SK-N-MC (cell line): Measurements from ENCODE around the gene FBXO31.

Experiments
- DNase-seq: peaks from one replicate; pipeline ENCODE4 v3.0.0-alpha.2; 2011; ENCODE audit warnings: low read depth, low spot score
- H3K27ac ChIP-seq: fragments of 200-600 bp; sonication (generic); 2 replicates; pipeline ENCODE4 v1.5.1; 2016; ENCODE audit warnings: mixed run types
- H3K36me3 ChIP-seq: fragments of 200-600 bp; sonication (generic); 2 replicates; pipeline ENCODE4 v1.6.1; 2017; ENCODE audit warnings: antibody characterized with exemption, low read length, mixed read lengths; ENCODE audit not compliant: insufficient read depth
- H3K4me3 ChIP-seq: fragments of 200-600 bp; sonication (generic); 2 replicates; pipeline ENCODE4 v1.5.1; 2016
- H3K9ac ChIP-seq: fragments of 200-600 bp; sonication (generic); 2 replicates; pipeline ENCODE4 v1.8.0; 2017; ENCODE audit warnings: mixed run types, mixed read lengths; ENCODE audit not compliant: insufficient read length
- H3K9me3 ChIP-seq: fragments of 200-600 bp; sonication (generic); 2 replicates; pipeline ENCODE4 v1.6.1; 2017; ENCODE audit warnings: low read depth, mild to moderate bottlenecking, antibody characterized with exemption, low read length, moderate library complexity, mixed read lengths
- EZH2 ChIP-seq: fragments of 200-600 bp; sonication (generic); IDR thresholded peaks from one replicate; pipeline ENCODE4 v1.6.1; 2017; ENCODE audit warnings: antibody characterized with exemption
- FOXP2 ChIP-seq: optimal IDR thresholded peaks from 2 replicates; pipeline ENCODE3; 2011; ENCODE audit warnings: mild to moderate bottlenecking, moderate library complexity; ENCODE audit not compliant: insufficient read depth; ENCODE audit errors: extremely low read length, control extremely low read depth
- POLR2AphosphoS5 ChIP-seq: IDR thresholded peaks from 2 replicates; pipeline ENCODE4 v1.6.1; 2012; ENCODE audit warnings: mild to moderate bottlenecking, low read depth, low read length, borderline replicate concordance

FBXO31 gene, protein sequence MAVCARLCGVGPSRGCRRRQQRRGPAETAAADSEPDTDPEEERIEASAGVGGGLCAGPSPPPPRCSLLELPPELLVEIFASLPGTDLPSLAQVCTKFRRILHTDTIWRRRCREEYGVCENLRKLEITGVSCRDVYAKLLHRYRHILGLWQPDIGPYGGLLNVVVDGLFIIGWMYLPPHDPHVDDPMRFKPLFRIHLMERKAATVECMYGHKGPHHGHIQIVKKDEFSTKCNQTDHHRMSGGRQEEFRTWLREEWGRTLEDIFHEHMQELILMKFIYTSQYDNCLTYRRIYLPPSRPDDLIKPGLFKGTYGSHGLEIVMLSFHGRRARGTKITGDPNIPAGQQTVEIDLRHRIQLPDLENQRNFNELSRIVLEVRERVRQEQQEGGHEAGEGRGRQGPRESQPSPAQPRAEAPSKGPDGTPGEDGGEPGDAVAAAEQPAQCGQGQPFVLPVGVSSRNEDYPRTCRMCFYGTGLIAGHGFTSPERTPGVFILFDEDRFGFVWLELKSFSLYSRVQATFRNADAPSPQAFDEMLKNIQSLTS

DNA sequence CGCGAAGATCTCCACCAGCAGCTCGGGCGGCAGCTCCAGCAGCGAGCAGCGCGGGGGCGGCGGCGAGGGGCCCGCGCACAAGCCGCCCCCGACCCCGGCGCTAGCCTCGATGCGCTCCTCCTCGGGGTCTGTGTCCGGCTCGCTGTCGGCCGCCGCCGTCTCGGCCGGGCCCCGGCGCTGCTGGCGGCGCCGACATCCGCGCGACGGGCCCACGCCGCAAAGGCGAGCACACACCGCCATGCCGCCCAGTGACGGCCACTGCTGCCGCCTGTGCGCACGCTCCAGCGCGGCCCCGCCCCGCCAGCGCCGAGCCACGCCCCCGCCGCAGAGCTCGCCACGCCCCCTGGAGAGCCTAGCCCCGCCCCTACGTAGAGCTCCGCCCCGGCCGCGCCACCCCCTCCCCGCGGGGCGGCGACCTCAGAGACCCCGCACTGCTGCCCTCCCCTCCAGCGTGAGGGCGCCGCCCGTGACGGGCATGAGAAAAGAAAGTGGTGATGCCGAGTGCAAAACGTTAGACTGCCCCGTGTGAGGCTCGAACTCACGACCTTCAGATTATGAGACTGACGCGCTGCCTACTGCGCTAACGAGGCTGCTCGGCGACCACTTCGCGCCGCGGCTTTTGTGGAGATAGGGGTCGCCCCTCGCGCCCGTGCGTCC, at the start of gene FBXO31:
Gene FBXO31, minus strand, starts transcription at position 272 of the 657 bp plus-strand sequence. Its CDS starts 32 bp downstream, at position 240.
- Histone ChIP-seq H3K4me3 (peak within 1 kb of the TSS; percentile 84), H3K9me3 (no peaks in the 10 kb centered on the region), H3K27ac (no peak within 1 kb of the TSS), H3K36me3 (no peaks in the 10 kb centered on the region), H3K9ac (peak within 1 kb of the TSS; percentile 71)
- TF ChIP-seq EZH2 = no peak
- peak; percentile 21 for TF ChIP-seq FOXP2
- no peak for TF ChIP-seq POLR2AphosphoS5
- DNase-seq = no peak

GRCh38 chr16:87432330-87432915, 48.8 kb upstream of the FBXO31 start:
- TF ChIP-seq POLR2AphosphoS5 (no peak), EZH2 (no peak), FOXP2 (no peak)
- DNase-seq = no peak
- Histone ChIP-seq H3K4me3 (no peak overlapping the region), H3K27ac (no peak overlapping the region), H3K36me3 (no peaks in the 10 kb centered on the region), H3K9ac (no peak overlapping the region), H3K9me3 (no peaks in the 10 kb centered on the region)

- DNase-seq = no peak
- no peaks in the 10 kb centered on the region for H3K9me3 ChIP-seq
- no peak overlapping the region for H3K9ac ChIP-seq
- H3K36me3 ChIP-seq = no peaks in the 10 kb centered on the region
- TF ChIP-seq FOXP2 = no peak
- TF ChIP-seq EZH2 = no peak
- no peak for TF ChIP-seq POLR2AphosphoS5
- H3K4me3 ChIP-seq = no peak overlapping the region
- H3K27ac ChIP-seq = no peak overlapping the region
Measured at GRCh38 chr16:87431926-87432325, 48.4 kb upstream of the FBXO31 start.

DNA sequence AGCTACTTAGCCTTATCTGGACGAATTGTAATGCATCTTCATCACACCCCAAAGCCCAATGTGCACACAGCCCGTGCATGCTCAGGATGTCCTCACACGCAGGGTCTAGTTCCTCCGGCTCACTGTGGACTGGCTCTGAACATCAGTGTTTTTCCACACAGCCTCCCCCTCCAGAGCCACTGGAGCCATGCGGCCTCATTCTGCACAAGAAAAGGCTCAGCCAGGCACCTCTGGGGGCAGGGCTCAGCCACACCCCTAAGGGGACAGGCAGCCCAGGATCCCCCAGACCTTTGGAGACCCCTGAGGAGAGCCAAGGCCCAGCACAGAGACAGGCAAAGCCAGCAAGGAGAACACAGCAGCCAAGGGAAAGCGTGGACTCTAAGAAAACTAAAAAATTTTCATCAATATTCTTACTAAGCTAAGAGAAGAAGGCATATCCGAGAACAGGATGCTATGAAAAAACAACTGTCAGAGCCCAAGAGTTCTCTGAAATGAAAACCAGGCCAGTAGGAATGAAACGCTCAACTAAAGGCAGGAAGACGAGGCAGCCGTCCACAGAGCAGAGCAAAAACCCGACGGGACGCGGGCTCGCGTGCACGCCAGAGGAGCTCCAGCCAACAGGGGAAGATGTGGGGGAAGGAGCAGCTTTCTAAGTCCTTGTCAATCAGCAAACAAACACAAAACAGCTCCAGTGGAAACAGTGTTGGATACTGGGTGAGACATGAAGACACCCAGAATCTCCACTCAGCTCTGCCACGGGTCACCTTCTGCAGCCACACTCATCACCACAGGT, 43.0 kb upstream of the FBXO31 start:
- Histone ChIP-seq H3K9me3 (no peaks in the 10 kb centered on the region), H3K4me3 (no peak overlapping the region), H3K27ac (no peak overlapping the region), H3K36me3 (no peaks in the 10 kb centered on the region; the same call in 1 of the 2 replicates), H3K9ac (no peak overlapping the region)
- TF ChIP-seq FOXP2 = no peak
- no peak for TF ChIP-seq EZH2
- TF ChIP-seq POLR2AphosphoS5 = no peak
- DNase-seq = no peak

DNA sequence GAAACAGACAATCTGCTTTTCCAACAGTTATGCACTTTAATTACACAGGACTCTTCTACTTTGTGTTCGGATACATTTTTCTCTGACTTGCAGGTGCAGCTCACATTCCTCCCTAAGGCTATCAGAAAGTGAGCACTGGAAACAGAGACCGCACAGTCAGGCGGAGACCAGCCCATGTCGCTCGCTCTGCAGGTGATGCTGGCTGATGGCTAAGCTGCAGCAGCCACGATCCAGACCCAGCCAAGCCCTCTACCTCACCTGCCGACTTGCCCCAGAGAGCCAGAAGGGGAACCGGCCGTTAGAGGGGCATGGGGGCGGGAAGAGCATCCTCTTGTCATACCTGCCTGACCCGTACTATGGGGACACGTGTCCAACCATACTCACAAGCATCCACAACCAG, 42.4 kb upstream of the FBXO31 start:
- DNase-seq = no peak
- TF ChIP-seq EZH2 = no peak
- no peak for TF ChIP-seq POLR2AphosphoS5
- TF ChIP-seq FOXP2 = no peak
- H3K9ac ChIP-seq = no peak overlapping the region
- no peak overlapping the region for H3K27ac ChIP-seq
- no peaks in the 10 kb centered on the region; the same call in 1 of the 2 replicates for H3K36me3 ChIP-seq
- no peak overlapping the region for H3K4me3 ChIP-seq
- H3K9me3 ChIP-seq = no peaks in the 10 kb centered on the region

DNA sequence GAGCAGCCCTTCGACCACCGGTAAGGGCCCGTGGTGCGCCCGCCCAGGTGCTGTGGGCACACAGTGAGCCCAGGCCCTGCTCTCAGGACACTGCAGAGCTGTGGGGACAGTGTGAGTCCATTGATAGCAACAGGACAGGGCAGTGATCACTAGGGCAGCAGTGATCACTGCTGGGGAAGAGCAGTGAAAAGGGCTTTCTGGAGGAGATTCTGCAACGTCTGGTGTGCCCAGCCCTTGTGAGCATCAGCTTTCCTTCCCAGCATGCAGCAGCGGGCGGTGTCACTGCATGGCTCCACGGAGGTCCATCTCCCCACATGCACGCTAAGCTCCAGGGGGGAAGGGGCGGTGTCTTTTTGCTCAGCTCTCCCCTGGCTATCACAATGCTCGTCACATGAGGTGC, 40.7 kb upstream of the FBXO31 start:
- Histone ChIP-seq H3K27ac (no peak overlapping the region), H3K9me3 (no peaks in the 10 kb centered on the region), H3K36me3 (no peaks in the 10 kb centered on the region; the same call in 1 of the 2 replicates), H3K4me3 (no peak overlapping the region), H3K9ac (no peak overlapping the region)
- no peak for DNase-seq
- TF ChIP-seq FOXP2 (no peak), EZH2 (no peak), POLR2AphosphoS5 (no peak)

DNA sequence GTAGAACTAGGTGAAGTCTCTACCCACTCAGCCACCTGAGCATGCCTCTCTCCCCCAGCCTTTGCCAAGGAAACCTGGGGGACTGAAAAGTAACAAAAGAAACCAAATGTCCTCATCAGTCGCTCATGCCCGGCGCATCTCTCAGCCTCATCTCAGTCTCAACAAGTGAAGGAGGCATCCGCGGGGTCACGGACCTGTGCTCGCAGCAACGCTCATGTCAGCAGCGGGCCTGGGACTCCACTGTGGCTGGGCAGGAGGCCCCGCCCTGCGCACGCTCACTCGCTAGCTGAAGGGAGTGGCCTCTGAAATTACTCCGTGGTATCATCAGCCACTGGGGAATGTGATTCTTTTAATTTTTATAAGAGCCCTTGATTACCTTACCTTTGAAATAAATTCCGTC, 39.9 kb upstream of the FBXO31 start:
- no peaks in the 10 kb centered on the region; the same call in 1 of the 2 replicates for H3K36me3 ChIP-seq
- no peak overlapping the region for H3K27ac ChIP-seq
- H3K9ac ChIP-seq = no peak overlapping the region
- H3K9me3 ChIP-seq = no peaks in the 10 kb centered on the region
- DNase-seq = no peak
- no peak overlapping the region for H3K4me3 ChIP-seq
- no peak for TF ChIP-seq EZH2
